GM19463 (cell line): ENCODE measurements around the gene NPIPA8.
"Not testable (repeated sequence)": the region's sequence is repeated elsewhere in the genome, so short reads cannot be mapped to it uniquely, and the experiment has no call there.

Source experiments
- ATAC-seq: cut with Tn5 transposase; IDR thresholded peaks from one replicate; pipeline ENCODE4 v1.9.1; 2021; ENCODE audit warnings: mild to moderate bottlenecking, moderate library complexity; ENCODE audit not compliant: unreplicated experiment

The NPIPA8 gene

DNA sequence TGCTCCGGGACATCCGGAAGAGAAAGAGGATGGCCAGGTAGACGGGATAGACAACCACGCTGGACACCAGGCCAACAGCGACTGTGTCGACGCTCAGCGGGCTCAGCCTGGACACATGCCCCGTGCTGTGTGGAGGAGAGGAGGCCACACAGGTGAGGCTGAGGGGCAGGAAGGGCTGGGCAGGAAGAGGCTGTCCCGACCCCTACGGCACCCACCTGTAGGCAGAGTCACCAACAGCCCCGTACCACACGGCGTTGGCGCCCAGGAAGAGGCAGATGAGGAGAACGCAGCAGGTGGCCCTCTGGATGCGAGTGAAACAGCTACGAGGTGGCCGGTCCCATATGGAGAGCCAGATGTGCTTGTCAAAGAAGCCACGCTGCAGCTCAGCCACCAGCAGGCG, at the start of gene NPIPA8:
Gene NPIPA8, minus strand, starts transcription at position 101 of the 400 bp plus-strand sequence. CDS start 4,074 bp downstream, outside the sequence.
- not testable (repeated sequence) for ATAC-seq

DNA sequence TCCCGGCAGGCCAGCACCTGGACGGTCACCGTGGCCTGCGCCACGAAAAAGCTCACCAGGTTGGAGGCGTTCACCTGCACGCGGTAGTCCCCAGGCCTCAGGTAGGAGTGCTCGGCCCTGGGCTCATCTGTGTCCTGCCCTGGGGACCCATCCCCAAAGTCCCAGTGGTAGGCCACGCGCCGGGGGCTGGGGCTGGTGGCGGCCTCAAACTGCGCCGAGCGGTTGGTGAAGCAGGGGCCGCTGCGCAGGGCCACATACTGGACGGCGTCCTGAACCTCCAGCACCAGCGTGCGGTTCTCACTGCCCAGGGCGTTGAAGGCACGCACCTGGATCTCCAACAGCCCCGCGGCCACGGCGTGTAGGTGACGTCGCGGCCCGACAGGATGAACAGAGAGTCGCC, 48.7 kb upstream of the NPIPA8 start:
- ATAC-seq = not testable (repeated sequence)

DNA sequence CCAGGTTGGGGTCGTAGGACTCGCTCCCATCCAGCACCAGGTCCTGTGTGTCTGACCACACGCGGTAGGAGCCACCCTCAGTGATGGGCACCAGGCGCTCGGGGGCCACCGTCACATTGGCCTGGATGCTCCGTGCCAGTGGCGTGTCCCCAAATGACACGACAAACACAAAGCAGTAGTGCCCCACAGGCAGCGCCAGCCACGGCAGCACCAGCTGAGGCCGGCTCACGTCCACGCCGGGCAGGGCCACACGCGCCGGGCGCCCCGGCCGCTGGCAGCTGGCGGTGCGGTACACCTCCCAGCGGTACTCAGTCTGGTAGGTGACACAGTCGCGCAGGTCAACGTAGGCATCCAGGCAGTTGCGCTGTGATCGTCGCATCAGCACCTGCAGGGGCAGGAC, 48.3 kb upstream of the NPIPA8 start:
- ATAC-seq = not testable (repeated sequence)

DNA sequence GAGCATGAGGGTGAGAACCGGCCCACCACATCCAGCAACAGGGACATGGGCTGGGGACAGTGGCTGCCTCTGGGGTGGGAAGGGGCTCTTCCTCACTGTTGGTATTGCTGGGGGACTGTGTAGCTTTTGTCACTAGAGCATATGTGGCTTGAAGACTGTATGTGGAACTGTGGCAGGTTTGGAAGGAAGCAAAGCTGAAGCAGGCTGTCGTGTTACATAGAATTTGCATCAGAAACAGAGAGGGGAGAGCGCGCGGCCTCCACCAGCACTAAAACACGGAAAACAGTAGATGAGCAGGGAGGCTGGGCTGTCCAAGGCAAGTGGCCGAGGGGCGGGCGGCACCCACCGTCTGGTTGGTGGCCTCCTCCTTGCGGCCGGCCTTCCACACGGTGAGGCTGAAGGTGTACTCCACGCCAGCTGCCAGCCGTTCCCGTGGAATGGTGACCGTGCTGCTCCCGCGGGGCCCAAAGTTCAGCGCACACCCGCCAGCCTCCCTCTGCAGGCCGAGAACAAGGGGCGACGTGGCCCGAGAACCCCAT, 47.6 kb upstream of the NPIPA8 start:
- ATAC-seq = not testable (repeated sequence)

DNA sequence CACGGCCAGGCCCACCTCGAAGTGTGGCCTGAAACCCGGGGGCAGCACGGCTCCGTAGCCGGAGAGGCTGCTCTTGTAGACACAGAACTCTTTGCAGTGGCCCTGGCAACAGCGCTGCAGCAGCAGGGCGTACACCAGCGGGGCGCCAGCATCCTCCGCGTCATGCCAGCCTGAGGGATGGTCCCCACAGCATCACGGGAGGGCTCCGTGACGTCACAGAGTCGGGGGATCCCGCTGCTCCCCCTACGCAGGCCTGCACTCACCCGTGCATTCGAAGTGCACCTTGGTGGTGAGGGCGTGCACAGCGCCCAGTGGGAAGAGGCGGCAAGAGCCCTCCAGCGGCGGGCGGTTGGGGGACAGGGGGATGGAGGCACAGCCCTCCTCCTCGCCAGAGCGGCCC, 46.2 kb upstream of the NPIPA8 start:
- not testable (repeated sequence) for ATAC-seq

DNA sequence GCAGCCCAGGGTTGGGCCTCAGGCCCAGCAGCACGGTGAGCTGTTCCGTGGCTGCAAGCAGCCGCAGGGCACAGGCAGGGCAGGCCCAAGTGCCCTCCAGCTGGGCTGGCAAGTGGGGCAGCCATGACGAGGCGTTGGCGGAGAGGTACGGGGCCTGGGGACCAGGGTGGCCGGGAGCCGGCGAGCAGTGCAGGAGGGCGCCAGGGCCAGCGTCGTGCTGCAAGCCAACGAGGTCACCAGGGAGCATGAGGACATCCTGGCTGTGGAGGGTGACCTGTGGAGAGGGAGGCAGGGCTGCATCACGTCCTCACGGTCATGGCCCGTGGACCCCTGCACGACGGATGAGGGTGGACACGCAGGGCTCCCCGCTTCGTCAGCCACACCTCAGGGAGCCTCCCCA, 11.2 kb upstream of the NPIPA8 start:
- ATAC-seq = not testable (repeated sequence)

DNA sequence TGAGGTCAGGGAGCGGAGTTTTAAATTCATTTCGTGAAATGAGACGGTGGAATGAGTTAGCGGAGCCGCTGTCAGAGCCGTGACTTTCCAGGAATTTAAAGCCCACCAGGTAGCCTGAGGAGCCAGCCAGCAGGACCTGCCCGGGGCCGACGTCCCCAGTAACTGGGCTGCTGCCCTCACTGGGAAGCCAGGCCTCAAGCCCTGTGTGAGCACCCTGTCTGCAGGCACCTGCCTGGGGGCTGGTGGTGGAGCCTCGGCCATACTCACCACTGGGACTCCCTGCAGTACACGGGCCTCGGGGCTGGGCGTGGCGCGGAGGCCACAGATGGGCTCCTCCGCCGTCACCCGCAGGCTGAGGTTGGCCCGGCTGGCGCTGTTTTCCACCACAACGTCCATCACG, 10.5 kb upstream of the NPIPA8 start:
- ATAC-seq = not testable (repeated sequence)

DNA sequence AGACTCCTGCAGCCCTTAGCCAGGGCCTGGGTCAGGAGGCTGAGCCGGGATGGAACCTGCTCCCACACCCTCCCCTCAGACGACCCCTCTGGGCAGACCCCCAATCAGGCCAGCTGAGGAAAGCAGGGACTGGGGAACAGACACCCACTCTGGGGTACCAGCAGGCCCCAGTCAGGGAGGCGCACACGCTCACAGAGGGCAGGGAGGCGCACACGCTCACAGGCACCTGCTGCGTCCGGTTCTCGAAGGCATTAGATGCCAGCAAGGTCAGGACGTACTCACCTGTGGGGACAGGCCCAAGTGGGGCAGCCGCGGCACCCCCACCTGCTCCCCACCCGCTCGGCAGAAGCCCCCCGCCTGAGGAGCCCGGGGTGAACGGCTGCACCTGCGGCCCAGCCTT, 8.1 kb upstream of the NPIPA8 start:
- not testable (repeated sequence) for ATAC-seq

DNA sequence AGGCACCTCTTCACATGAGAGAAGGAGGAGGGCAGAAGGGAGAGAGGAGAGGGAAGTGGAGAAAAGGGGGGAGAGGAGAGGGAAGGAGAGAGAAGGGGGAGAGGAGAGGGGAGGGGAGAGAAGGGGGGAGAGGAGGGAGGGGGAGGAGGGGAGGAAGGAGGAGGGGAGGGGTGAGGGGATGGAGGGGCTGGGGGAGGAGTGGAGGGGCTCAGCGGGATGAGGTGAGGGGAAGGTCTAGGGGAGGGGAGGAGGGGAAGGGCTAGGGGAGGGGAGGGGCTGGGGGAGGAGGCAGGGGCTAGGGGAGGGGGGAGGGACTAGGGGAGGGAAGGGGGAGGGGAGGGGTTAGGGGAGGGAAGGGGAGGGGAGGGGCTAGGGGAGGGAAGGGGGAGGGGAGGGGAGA, 5.5 kb upstream of the NPIPA8 start:
- ATAC-seq = not testable (repeated sequence)

DNA sequence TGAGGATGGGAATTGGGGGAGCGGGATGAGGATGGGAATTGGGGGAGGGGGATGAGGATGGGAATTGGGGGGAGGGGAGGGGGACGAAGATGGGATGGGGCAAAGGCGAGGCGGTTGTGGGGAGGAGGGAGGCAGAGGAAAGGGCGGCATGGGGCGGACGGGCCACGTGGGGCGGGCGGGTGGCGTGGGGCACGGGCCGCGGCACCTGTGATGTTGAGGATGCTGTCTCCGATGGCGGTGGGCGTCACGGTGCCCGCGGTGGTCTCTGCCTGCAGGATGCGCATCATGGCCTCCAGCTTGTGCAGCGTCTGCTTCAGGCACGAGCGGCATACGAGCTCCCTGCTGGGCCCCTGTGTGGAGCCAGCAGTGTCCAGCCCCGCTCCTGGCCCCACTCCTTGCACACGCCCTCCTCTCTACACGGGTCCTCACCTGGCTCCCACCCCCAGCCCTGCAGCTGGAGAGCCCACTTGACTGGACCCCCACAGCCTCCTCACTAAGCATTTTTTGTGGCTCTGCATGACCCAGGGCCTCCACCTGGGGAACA, 5.0 kb upstream of the NPIPA8 start:
- ATAC-seq = not testable (repeated sequence)

DNA sequence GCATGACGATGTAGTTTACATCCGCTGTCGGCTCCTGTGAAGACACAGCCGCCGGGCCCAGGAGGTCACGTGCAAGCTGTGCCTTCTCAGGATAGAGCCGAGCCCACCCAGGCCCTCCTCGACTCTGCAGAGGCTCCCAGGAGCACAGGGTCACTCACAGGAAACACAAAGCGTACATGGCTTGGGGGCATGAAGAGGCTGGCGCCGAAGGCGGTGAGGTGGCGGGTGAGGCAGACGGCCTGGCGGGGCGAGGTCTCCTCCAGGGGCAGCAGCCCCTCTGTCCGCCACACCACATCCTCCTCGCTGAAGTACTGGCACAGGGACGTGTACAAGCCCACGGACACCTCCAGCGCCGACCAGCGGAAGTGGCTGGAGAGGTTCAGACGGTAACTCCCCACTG, 2.7 kb upstream of the NPIPA8 start:
- not testable (repeated sequence) for ATAC-seq

DNA sequence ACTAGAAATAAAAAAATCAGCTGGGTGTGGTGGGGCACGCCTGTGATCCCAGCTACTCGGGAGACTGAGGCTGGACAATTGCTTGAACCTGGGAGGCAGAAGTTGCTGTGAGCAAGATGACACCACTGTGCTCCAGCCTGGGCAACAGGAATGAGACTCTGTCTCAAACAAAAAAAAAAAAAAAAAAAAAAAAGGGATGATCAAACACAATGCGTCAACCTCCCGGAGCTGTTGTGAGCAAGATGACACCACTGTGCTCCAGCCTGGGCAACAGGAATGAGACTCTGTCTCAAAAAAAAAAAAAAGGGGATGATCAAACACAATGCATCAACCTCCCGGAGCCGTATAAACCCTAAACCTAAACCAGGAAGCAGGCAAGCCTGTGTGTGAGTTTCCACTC, 24.7 kb downstream of the NPIPA8 start:
- ATAC-seq = not testable (repeated sequence)

DNA sequence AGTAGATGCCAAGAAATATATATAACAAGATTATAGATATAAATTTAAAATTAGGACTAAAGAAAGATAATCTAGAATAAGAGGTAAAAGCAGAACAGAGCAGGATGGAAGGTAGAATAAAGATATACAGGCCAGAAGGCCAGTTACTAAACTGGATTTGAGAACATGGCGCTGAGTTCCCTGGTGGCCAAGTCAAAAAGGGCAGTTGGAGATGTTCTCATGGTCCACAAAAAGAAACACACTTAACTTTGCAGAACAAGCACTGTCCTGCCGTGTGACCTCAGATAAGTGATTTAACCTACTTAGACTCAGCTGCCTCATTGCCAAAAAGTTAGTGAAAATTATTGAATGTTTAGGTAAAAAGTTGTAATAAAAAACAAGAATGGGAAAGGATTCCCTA, 27.4 kb downstream of the NPIPA8 start:
- ATAC-seq = not testable (repeated sequence)

DNA sequence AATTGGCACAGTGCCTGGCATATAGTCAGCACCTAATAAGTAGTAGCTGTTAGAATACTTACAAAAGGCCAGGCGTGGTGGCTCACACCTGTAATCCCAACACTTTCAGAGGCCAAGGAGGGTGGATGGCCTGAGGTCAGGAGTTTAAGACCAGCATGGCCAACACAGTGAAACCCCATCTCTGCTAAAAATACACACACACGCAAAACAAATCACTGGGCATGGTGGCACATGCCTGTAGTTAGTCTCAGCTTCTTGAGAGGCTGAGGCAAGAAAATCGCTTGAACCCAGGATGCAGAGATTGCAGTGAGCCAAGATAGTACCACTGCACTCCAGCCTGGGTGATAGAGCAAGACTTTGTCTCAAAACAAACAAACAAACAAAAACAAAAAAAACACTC, 29.3 kb downstream of the NPIPA8 start:
- not testable (repeated sequence) for ATAC-seq

DNA sequence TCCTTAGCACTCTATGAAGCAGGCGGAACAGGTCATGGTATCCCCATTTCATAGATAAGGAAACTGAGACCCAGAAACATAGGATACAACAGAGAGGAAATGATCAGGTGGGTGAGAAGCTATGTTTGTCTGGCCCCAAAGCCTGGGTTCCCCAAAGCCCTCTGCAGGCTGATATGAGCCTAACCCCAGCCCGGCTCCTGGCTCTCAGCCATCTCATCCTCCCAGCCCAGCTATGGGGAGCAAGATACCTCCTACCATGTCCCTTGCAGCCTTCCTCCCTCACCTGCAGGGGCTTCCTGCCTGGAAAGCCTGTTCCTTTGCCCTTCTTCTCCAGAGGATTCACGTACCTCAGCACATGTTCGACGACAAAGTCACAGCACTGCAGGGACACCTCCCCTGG, 30.5 kb downstream of the NPIPA8 start:
- not testable (repeated sequence) for ATAC-seq

DNA sequence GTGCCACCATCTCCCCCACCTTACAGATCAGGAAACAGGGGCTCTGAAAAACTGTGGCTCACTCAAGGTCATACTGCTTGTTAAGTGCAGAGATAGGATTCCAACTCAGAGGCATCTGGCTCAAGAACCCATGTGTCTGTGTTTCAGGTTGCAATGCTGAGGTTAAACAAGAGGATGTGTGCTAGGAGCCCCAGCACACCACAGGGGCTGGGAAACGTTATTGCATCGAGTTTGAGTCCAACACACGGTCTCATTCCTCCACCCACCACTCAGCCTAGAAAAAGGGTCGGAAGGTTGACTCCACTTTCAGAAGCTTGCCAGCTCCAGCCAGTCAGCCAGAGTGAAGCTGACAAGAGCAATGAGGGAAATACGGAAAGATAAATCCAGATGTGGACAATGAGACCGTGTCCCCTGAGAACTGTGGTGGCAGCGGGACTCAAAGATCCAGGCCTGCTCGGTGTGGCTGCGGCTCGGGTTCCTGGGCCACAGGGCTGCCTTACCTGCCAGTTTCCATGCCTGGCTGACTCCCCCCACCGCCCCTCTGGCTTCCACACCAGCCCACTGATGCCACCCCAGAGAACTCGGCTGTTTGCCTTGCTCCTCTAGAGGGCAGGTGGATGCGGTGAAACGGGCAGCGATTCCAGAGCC, 33.4 kb downstream of the NPIPA8 start:
- ATAC-seq = not testable (repeated sequence)

DNA sequence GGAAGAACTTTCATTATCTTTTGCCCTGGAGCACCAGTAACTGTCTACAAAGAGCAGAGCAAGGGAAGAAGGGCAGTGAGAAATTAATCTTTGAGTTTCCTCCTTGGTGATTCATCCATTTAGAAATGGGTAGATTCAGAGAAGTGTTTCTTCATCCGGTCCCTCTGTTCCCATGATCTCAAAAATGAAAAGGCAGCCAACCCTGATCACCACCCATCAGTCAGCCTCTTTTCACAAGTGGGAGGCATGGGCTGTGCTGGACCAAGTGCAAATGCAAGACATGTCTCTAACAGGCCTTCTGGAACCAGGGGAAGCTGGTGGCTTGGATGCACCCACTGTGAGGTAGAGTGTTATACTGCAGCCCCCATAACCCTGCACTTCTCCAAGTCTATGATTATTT, 38.8 kb downstream of the NPIPA8 start:
- not testable (repeated sequence) for ATAC-seq

DNA sequence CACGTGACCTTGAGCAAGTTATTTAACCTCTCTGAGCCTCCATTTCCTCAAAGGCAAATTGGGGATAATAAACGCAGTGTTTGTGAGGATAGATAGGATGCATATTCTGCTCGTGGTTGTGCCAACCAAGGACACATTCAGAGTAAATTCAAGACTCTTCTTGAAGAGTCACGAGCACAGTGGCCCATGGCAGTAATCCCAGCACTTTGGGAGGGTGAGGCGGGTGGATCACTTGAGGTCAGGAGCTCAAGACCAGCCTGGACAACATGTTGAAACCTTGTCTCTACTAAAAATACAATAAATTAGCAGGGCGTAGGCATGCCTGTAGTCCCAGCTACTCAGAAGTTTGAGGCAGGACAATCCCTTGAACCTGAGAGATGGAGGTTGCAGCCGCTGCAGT, 39.6 kb downstream of the NPIPA8 start:
- not testable (repeated sequence) for ATAC-seq

DNA sequence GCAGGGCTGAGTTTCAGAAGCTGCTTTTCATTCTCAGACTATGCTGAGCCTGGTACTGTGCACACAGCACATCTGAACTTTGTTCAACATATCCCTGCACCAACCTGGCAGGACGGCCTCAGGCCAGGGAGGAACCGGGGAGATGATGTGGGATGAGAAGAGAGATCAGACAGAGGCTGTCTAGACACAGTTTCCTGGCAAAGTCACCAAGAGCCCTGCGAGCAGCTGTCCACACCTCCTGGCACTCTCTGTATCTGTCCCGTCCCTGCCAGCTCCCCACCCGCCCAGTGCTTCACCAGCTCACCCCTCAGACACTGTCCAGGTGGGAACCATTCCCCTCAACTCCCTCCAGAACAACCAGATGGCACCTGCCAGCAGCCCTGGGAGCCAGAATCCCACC, 42.2 kb downstream of the NPIPA8 start:
- not testable (repeated sequence) for ATAC-seq

DNA sequence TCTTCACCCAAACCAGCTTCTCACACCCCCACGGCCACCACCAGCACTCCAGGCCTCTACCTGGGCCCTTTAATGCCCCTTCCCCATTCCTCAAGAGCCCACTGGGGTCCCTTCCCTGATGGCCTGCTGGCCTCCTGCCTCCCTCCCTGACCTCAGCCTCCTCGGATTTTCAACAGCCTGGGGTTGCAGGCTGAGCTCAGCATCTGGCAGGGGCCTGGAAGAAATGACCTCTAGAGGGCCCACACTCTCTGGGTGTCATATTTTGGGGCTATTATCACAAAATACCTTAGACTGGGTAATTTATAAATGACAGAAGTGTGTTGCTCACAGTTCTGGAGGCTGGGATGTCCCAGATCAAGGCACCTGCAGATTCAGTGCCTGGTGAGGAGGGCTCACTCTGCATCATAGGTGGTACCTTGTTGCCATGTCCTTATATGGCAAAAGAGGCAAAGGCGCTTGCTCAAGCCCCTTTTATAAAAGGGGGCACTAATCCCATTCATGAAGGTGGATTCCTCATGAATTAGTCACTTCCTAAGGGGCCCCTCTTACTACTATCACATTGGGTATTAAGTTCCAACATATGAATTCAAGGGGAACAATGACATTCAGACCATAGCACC, 43.1 kb downstream of the NPIPA8 start:
- not testable (repeated sequence) for ATAC-seq

DNA sequence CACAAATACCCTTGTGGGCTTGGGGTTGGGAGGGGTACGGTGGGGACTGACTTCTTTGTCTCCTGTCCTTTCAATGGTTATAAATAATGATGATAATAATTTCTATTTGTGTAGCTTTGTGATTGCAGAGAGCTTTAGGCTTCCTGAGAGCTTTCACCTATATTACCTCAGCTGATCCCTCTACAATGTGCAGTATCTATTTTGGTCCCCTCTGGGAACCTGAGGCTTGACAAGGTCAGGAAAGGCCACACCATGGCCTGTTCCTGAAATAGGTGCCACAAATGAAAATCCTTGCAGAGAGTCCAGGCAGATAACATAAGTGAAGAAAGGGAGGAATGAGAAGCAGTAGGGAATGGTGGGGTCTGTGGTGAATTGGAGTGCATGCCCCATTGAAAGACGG, 45.6 kb downstream of the NPIPA8 start:
- ATAC-seq = not testable (repeated sequence)

DNA sequence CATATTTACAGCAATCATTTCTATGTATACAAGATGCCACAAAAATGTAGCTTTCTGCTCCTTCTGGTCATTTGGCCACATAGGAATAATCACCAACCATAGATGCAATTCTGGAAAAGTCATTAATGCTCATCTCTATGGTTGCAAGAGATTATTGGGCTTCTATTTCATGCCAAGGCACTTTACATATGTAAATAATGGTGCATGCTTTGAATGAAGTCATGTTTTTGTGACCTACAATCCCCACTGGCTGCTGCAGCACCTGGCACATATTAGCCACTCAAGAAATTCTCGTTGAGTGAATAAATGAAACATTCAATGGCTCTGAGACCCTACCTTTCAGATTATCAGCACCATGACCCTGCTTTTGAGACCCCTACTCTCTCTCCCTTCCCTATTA, 50.2 kb downstream of the NPIPA8 start:
- ATAC-seq = not testable (repeated sequence)
